Progenitor cell of endocrine pancreas (in vitro differentiated cells): ENCODE data around the gene TSPAN5. TPM values are rescaled to one million over a fixed set of nuclear protein-coding genes. Genes with fewer than 3 reads are reported as not detected.

Experiments
- DNase-seq: peaks from one replicate; pipeline ENCODE4 v3.0.0; 2021; ENCODE audit warnings: low spot score; ENCODE audit not compliant: unreplicated experiment
- H3K27ac Mint-ChIP-seq: 2 replicates; pipeline ENCODE4 v1.8.0; 2021; ENCODE audit warnings: mild to moderate bottlenecking, moderate library complexity, mixed read lengths
- H3K27me3 Mint-ChIP-seq: 2 replicates; pipeline ENCODE4 v1.8.0; 2021; ENCODE audit warnings: mixed read lengths
- H3K36me3 Mint-ChIP-seq: 2 replicates; pipeline ENCODE4 v1.8.0; 2022; ENCODE audit warnings: mixed read lengths; ENCODE audit not compliant: insufficient read depth
- H3K4me1 Mint-ChIP-seq: 2 replicates; pipeline ENCODE4 v1.8.0; 2021; ENCODE audit warnings: low read depth, mixed read lengths
- H3K4me3 Mint-ChIP-seq: 2 replicates; pipeline ENCODE4 v1.8.0; 2021; ENCODE audit warnings: low read depth, mild to moderate bottlenecking, moderate library complexity, mixed read lengths
- H3K9me3 Mint-ChIP-seq: 2 replicates; pipeline ENCODE4 v1.8.0; 2021; ENCODE audit warnings: low read depth, mixed read lengths
- CTCF ChIP-seq: fragments of 200-600 bp; sonication (generic); IDR thresholded peaks from one replicate; pipeline ENCODE4 v1.5.0; 2021; ENCODE audit warnings: antibody characterized with exemption, mild to moderate bottlenecking; ENCODE audit not compliant: unreplicated experiment
- total RNA-seq: library from RNA; stranded (reverse); gene quantifications from 2 replicates; pipeline ENCODE4 v1.2.1, GENCODE V29; 2021

Gene TSPAN5
- total RNA-seq, 1 donor from 2014 or later, result 6.1 TPM

- no peak for TF ChIP-seq CTCF
- DNase-seq, result no peak
- Mint-ChIP-seq H3K4me1 (no peaks in the 10 kb centered on the region), H3K4me3 (no peak overlapping the region), H3K27me3 (no peaks in the 10 kb centered on the region), H3K9me3 (peaks cover under 1% of the 10 kb centered on the region), H3K27ac (no peak overlapping the region), H3K36me3 (no peaks in the 10 kb centered on the region)
Observed at GRCh38 chr4:98638661-98639060, 19.8 kb downstream of the TSPAN5 start.

- DNase-seq, result no peak
- no peaks in the 10 kb centered on the region for H3K27me3 Mint-ChIP-seq
- H3K4me1 Mint-ChIP-seq, result peaks cover 14% of the 10 kb centered on the region
- TF ChIP-seq CTCF, result no peak
- peaks cover 10% of the 10 kb centered on the region for H3K9me3 Mint-ChIP-seq
- H3K4me3 Mint-ChIP-seq, result no peak overlapping the region
- peaks cover 2% of the 10 kb centered on the region for H3K36me3 Mint-ChIP-seq
- H3K27ac Mint-ChIP-seq, result no peak overlapping the region
Observed at GRCh38 chr4:98634061-98634460, 24.4 kb downstream of the TSPAN5 start.

GRCh38 chr4:98633159-98633558, 25.3 kb downstream of the TSPAN5 start:
- no peak for TF ChIP-seq CTCF
- DNase-seq, result no peak
- Mint-ChIP-seq H3K4me3 (no peak overlapping the region), H3K9me3 (peaks cover 10% of the 10 kb centered on the region), H3K4me1 (peaks cover 14% of the 10 kb centered on the region), H3K36me3 (peaks cover 2% of the 10 kb centered on the region), H3K27me3 (no peaks in the 10 kb centered on the region), H3K27ac (no peak overlapping the region)

- Mint-ChIP-seq H3K4me3 (no peak overlapping the region), H3K27ac (peak overlapping the region; percentile 0), H3K27me3 (peaks cover 5% of the 10 kb centered on the region), H3K36me3 (peaks cover 2% of the 10 kb centered on the region), H3K9me3 (peaks cover 14% of the 10 kb centered on the region), H3K4me1 (peaks cover 19% of the 10 kb centered on the region)
- no peak for TF ChIP-seq CTCF
- DNase-seq, result no peak
Observed at GRCh38 chr4:98632258-98632657, 26.2 kb downstream of the TSPAN5 start.

GRCh38 chr4:98631506-98631905, 26.9 kb downstream of the TSPAN5 start:
- Mint-ChIP-seq H3K4me1 (peaks cover 21% of the 10 kb centered on the region), H3K27ac (no peak overlapping the region), H3K36me3 (peaks cover 2% of the 10 kb centered on the region), H3K4me3 (no peak overlapping the region), H3K9me3 (peaks cover 14% of the 10 kb centered on the region), H3K27me3 (peaks cover 8% of the 10 kb centered on the region)
- DNase-seq, result no peak
- no peak for TF ChIP-seq CTCF
